Neural progenitor cell (in vitro differentiated cells): ENCODE measurements around the gene CENPP. TPM values are rescaled to one million over a fixed set of nuclear protein-coding genes. Genes with fewer than 3 reads are reported as not detected.

Experiments
- DNase-seq: peaks from one replicate; pipeline ENCODE4 v3.0.0-alpha.2; 2016; ENCODE audit warnings: low spot score
- H2AFZ ChIP-seq: fragments of 200-600 bp; sonication (generic); replicated peaks from 2 replicates; pipeline ENCODE4 v1.6.1; 2016; ENCODE audit warnings: antibody characterized with exemption
- H3F3A ChIP-seq: fragments of 200-600 bp; sonication (generic); 2 replicates; pipeline ENCODE4 v1.6.1; 2016; ENCODE audit warnings: antibody characterized with exemption, low read depth
- H3K27ac ChIP-seq: fragments of 200-600 bp; sonication (generic); 2 replicates; pipeline ENCODE4 v1.5.1; 2016; ENCODE audit warnings: mild to moderate bottlenecking
- H3K27me3 ChIP-seq: fragments of 200-600 bp; sonication (generic); 2 replicates; pipeline ENCODE4 v1.6.1; 2016; ENCODE audit warnings: mild to moderate bottlenecking, moderate library complexity
- H3K36me3 ChIP-seq: fragments of 200-600 bp; sonication (generic); 2 replicates; pipeline ENCODE4 v1.5.1; 2016
- H3K4me1 ChIP-seq: fragments of 200-600 bp; sonication (generic); 2 replicates; pipeline ENCODE4 v1.6.1; 2016; ENCODE audit warnings: mixed run types
- H3K4me2 ChIP-seq: fragments of 200-600 bp; sonication (generic); 2 replicates; pipeline ENCODE4 v1.6.1; 2016
- H3K4me3 ChIP-seq: fragments of 200-600 bp; sonication (generic); 2 replicates; pipeline ENCODE4 v1.5.1; 2016
- H3K79me2 ChIP-seq: fragments of 200-600 bp; sonication (generic); 2 replicates; pipeline ENCODE4 v1.6.1; 2016; ENCODE audit warnings: low read depth
- H3K9ac ChIP-seq: fragments of 200-600 bp; sonication (generic); 2 replicates; pipeline ENCODE4 v1.6.1; 2016
- H3K9me3 ChIP-seq: fragments of 200-600 bp; sonication (generic); 2 replicates; pipeline ENCODE4 v1.5.1; 2016; ENCODE audit warnings: low read depth
- H4K20me1 ChIP-seq: fragments of 200-600 bp; sonication (generic); 2 replicates; pipeline ENCODE4 v1.6.1; 2016; ENCODE audit warnings: low read depth
- H3K27ac Mint-ChIP-seq: 3 replicates; pipeline ENCODE4 v1.8.0; 2021; ENCODE audit warnings: mixed read lengths
- H3K27me3 Mint-ChIP-seq: 2 replicates; pipeline ENCODE4 v1.8.0; 2022; ENCODE audit warnings: low read depth, mild to moderate bottlenecking, inconsistent platforms, moderate library complexity, mixed read lengths; ENCODE audit not compliant: insufficient read depth
- H3K36me3 Mint-ChIP-seq: 3 replicates; pipeline ENCODE4 v1.8.0; 2021; ENCODE audit warnings: mixed read lengths
- H3K4me1 Mint-ChIP-seq: 3 replicates; pipeline ENCODE4 v1.8.0; 2021; ENCODE audit warnings: mixed read lengths
- H3K4me3 Mint-ChIP-seq: 3 replicates; pipeline ENCODE4 v1.8.0; 2021; ENCODE audit warnings: mild to moderate bottlenecking, moderate library complexity, mixed read lengths
- H3K9me3 Mint-ChIP-seq: 3 replicates; pipeline ENCODE4 v1.8.0; 2020; ENCODE audit warnings: mixed read lengths
- EZH2 ChIP-seq: fragments of 200-600 bp; sonication (generic); IDR thresholded peaks from 2 replicates; pipeline ENCODE4 v1.6.1; 2017; ENCODE audit warnings: antibody characterized with exemption, mild to moderate bottlenecking, moderate library complexity
- EZH2phosphoT487 ChIP-seq: fragments of 200-600 bp; sonication (generic); IDR thresholded peaks from 2 replicates; pipeline ENCODE4 v1.6.1; 2017; ENCODE audit warnings: antibody characterized with exemption
- total RNA-seq: library from RNA; depleted of rRNA; stranded (reverse); fragments of >200 nt; gene quantifications from 2 replicates; pipeline ENCODE4 v1.2.3, GENCODE V29; 2015; ENCODE audit warnings: low replicate concordance
- TF ChIP-seq, protein P1 (sequence below): fragments of 200-600 bp; sonication (generic); IDR thresholded peaks from 2 replicates; pipeline ENCODE4 v1.5.1; 2017; ENCODE audit warnings: antibody characterized with exemption, mild to moderate bottlenecking

The CENPP gene
- total RNA-seq, 1 donor from 2014 or later = 10.7 TPM

GRCh38 chr9:92405818-92406217 lies 80.1 kb downstream of the CENPP start:
- Histone ChIP-seq H3K9ac (no peak overlapping the region), H3K4me3 (no peak overlapping the region), H3K27me3 (no peaks in the 10 kb centered on the region), H3K36me3 (no peaks in the 10 kb centered on the region), H2AFZ (no peak overlapping the region), H3K4me1 (no peaks in the 10 kb centered on the region), H3K79me2 (no peaks in the 10 kb centered on the region), H3K9me3 (no peaks in the 10 kb centered on the region), H4K20me1 (no peaks in the 10 kb centered on the region), H3F3A (no peaks in the 10 kb centered on the region), H3K4me2 (no peak overlapping the region), H3K27ac (no peak overlapping the region)
- Mint-ChIP-seq H3K36me3 (no peaks in the 10 kb centered on the region), H3K9me3 (no peaks in the 10 kb centered on the region), H3K4me3 (no peak overlapping the region), H3K4me1 (peaks cover 3% of the 10 kb centered on the region), H3K27ac (no peak overlapping the region), H3K27me3 (no peaks in the 10 kb centered on the region)
- TF ChIP-seq, protein P1, sequence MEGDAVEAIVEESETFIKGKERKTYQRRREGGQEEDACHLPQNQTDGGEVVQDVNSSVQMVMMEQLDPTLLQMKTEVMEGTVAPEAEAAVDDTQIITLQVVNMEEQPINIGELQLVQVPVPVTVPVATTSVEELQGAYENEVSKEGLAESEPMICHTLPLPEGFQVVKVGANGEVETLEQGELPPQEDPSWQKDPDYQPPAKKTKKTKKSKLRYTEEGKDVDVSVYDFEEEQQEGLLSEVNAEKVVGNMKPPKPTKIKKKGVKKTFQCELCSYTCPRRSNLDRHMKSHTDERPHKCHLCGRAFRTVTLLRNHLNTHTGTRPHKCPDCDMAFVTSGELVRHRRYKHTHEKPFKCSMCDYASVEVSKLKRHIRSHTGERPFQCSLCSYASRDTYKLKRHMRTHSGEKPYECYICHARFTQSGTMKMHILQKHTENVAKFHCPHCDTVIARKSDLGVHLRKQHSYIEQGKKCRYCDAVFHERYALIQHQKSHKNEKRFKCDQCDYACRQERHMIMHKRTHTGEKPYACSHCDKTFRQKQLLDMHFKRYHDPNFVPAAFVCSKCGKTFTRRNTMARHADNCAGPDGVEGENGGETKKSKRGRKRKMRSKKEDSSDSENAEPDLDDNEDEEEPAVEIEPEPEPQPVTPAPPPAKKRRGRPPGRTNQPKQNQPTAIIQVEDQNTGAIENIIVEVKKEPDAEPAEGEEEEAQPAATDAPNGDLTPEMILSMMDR = no peak
- TF ChIP-seq EZH2phosphoT487 (no peak), EZH2 (no peak)
- DNase-seq = no peak

- Mint-ChIP-seq H3K27me3 (no peaks in the 10 kb centered on the region), H3K27ac (no peak overlapping the region), H3K9me3 (no peaks in the 10 kb centered on the region), H3K4me1 (peaks cover 3% of the 10 kb centered on the region), H3K4me3 (no peak overlapping the region), H3K36me3 (no peaks in the 10 kb centered on the region)
- Histone ChIP-seq H3K9ac (no peak overlapping the region), H2AFZ (no peak overlapping the region), H3K27ac (no peak overlapping the region), H3K4me2 (no peak overlapping the region), H3K9me3 (no peaks in the 10 kb centered on the region), H3K79me2 (no peaks in the 10 kb centered on the region), H3K36me3 (no peaks in the 10 kb centered on the region), H3K4me1 (no peaks in the 10 kb centered on the region), H3K27me3 (no peaks in the 10 kb centered on the region), H3K4me3 (no peak overlapping the region), H4K20me1 (no peaks in the 10 kb centered on the region), H3F3A (no peaks in the 10 kb centered on the region)
- no peak for DNase-seq
- TF ChIP-seq, protein P1 = no peak
- TF ChIP-seq EZH2 (no peak), EZH2phosphoT487 (no peak)
Measured at GRCh38 chr9:92406477-92406876, 80.7 kb downstream of the CENPP start.

DNA sequence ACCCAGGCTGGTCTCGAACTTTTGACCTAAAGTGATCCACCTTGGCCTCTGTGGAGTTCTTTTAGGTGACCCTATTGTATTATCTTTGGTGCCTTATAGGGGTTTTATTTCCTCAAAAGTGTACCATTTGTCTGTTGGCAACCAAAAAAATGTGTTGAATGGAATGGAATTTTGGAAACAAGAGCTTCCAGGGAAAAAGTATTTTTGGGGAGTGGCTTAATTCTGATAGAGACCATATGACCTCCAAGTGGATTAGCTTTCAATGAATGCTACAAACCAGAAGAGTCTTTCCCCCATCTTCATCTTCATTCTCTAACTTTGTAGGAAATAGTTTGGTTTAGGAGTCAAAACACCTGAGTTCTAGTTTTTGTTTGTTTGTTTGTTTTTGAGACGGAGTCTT lies 82.1 kb downstream of the CENPP start:
- H3K4me3 ChIP-seq = no peak overlapping the region
- peaks cover 3% of the 10 kb centered on the region for H3K4me1 Mint-ChIP-seq

More for the DNA sequence above, 82.1 kb downstream of the CENPP start:
- Histone ChIP-seq H3K36me3 (no peaks in the 10 kb centered on the region), H3F3A (no peaks in the 10 kb centered on the region), H3K79me2 (no peaks in the 10 kb centered on the region), H4K20me1 (no peaks in the 10 kb centered on the region), H3K27me3 (no peaks in the 10 kb centered on the region), H3K4me2 (no peak overlapping the region), H2AFZ (no peak overlapping the region), H3K4me1 (no peaks in the 10 kb centered on the region), H3K27ac (no peak overlapping the region), H3K9me3 (no peaks in the 10 kb centered on the region), H3K9ac (no peak overlapping the region)
- Mint-ChIP-seq H3K27ac (no peak overlapping the region), H3K9me3 (no peaks in the 10 kb centered on the region), H3K4me3 (no peak overlapping the region), H3K27me3 (no peaks in the 10 kb centered on the region), H3K36me3 (no peaks in the 10 kb centered on the region)
- TF ChIP-seq EZH2phosphoT487 = no peak
- no peak for TF ChIP-seq EZH2
- TF ChIP-seq, protein P1 = no peak
- no peak for DNase-seq
